Measurements from ENCODE around the gene PPFIA2. TPM values are rescaled to one million over a fixed set of nuclear protein-coding genes. Genes with fewer than 3 reads are reported as not detected.

PPFIA2 gene
- total RNA-seq: not detected

DNA sequence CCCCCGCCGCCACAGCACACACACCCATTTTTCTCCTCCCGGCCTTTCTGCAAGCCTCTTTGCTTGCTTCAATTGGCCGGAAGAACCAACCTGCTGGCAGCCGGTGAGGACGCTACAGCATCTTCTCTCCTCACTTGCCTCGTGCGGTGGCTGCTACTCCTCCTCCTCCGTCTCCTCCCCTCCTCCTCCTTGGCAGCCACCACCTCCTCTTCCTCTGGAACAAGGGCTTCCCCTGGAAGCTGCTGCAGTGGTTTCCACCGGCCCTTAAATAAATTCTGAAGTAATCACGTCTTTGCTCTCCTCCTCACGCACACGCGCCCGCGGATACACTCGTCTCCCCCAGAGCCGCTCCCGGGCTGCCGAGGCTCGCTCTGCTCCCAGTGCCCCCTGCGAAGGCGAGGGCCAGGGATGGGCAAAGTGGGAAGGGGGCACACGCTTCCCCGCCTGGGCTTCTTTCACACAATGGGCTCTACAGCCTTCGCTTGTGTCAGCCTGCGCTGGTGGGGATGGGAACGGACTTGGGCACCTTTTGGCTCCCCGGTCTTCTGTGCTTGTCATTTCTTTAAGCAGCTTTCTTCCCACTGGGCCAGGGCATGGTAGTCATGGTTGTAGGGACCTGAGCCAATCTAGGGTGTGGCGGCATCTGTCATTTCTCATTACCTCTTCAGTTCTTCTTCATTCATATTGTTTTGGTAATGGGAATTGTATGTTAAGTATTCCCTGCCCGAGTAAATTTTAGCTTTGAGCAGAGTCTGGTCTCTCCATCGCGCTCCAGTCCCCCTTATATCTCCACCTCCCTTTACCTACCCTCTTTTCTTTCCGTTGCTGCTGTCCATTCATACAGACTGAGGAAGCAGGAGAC lies at the start of gene PPFIA2:
PPFIA2 (minus strand) TSS at position 161 of the 862 bp plus-strand sequence.
- H3K9me3 Mint-ChIP-seq: peaks cover 2% of the 10 kb centered on the region
- intact Hi-C loops (cut with micrococcal nuclease): loop anchor here (1.0 kb wide), 2 partner anchors 233 to 599 kb away; partner anchors contain the start of genes CCDC59 and METTL25
- peak; percentile 53 for DNase-seq
- peaks cover 13% of the 10 kb centered on the region for H3K4me1 Mint-ChIP-seq (ENCODE audit: low read depth)
- peak within 1 kb of the TSS; percentile 67 for H3K4me3 Mint-ChIP-seq
- CTCF ChIA-PET: no interaction called here
- H3K27me3 Mint-ChIP-seq (ENCODE audit: low read depth): peaks cover 40% of the 10 kb centered on the region
- no peak within 1 kb of the TSS for H3K27ac Mint-ChIP-seq
- no peaks in the 10 kb centered on the region for H3K36me3 Mint-ChIP-seq (ENCODE audit: low read depth)

DNA sequence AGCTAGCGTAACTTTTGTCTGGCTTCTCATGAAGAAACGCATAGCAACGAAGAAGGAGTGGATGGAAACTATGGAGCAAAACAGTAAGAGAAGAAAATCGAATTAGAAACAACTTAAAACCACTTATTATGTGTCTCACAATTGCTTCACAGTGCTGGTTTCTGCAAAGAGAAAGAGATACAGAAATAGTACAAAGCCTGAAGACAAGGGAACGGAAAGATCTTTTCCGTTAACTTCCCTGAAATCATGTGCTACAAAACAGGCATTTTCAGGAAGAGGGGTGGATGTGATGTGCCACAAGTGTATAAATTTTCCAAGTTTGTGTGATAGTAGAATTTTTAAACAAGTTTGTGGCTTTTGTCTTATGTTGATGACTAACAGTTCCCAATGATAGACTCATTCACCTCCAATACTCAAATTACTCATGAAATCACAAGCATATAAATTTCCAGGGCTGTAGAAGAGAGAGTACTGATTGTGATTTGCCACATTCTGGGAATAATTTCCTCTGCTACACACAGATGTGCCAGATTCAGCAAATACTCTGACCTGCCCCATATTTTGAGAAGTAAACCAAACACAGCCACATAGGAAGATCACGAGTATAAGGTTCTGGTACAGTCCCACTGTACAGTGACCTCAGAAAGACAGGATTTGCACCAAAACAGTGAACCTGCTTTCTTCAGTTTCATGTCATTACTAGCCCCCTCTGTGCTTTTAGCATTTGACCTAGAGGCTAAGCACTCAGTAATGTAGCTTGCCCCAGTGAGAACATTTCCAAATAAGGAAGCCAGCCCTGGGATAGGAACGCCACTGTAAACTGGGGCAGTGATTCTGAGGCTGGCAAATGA lies 41.4 kb upstream of the PPFIA2 start:
- DNase-seq: no peak
- Mint-ChIP-seq H3K9me3 (no peaks in the 10 kb centered on the region), H3K4me3 (no peak overlapping the region), H3K27me3 (ENCODE audit: low read depth) (peaks cover 12% of the 10 kb centered on the region), H3K36me3 (ENCODE audit: low read depth) (no peaks in the 10 kb centered on the region), H3K4me1 (ENCODE audit: low read depth) (peaks cover 15% of the 10 kb centered on the region), H3K27ac (no peak overlapping the region)
- intact Hi-C loops (cut with micrococcal nuclease): loop anchor here (1.0 kb wide), 1 partner anchor 10 kb away; no protein-coding TSS in a partner anchor
- CTCF ChIA-PET: no interaction called here

DNA sequence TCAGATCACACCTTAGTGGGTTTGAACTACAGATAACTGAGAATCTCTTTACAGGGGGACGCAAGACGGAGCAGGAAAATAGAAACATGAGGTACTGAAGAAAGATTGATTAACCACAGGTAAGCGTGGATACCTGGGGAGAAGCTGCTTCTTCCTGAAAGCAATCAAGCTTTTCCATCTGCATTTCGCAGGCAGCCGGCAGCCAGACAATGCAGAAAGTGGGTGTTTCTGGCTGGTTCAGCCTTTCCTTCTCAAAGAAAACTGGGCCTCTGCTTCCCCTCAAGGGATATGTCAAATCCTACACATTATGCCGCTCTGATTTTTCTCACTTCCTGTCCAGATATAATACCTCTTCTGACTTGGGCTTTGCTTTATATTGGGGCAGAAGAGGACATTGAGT lies 39.1 kb upstream of the PPFIA2 start:
- Mint-ChIP-seq H3K4me1 (ENCODE audit: low read depth) (peaks cover 15% of the 10 kb centered on the region), H3K27ac (no peak overlapping the region), H3K27me3 (ENCODE audit: low read depth) (peaks cover 14% of the 10 kb centered on the region), H3K36me3 (ENCODE audit: low read depth) (no peaks in the 10 kb centered on the region), H3K4me3 (no peak overlapping the region), H3K9me3 (no peaks in the 10 kb centered on the region)
- CTCF ChIA-PET: no interaction called here
- intact Hi-C loops (cut with micrococcal nuclease): loop anchor here (5.0 to 10.0 kb wide), 2 partner anchors 153 to 559 kb away; partner anchors contain the start of genes CCDC59 and METTL25
- DNase-seq: no peak

DNA sequence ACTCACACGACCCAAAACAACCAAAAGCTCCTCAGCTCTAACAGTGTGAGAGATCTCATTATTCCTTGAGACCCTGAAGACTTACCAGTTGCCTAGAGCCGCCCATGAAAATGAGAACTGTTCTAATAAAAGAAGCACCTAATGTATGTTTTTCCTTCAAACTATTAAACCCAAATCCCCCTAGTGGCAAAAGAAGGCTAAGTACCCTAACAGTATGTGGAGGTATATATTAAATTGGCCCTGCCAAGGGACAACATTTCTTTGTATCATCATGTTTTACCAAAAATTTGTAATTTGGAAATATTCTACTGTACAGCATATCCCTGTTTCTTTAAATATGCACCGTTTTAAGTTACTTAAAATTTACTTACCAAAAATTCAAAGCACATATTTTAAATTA lies 38.0 kb upstream of the PPFIA2 start:
- intact Hi-C loops (cut with micrococcal nuclease): loop anchor here (5.0 to 10.0 kb wide), 2 partner anchors 152 to 560 kb away; partner anchors contain the start of genes CCDC59 and METTL25
- CTCF ChIA-PET: interaction anchor here (1.0 kb wide), 1 partner anchor 90 kb away, joined by 3 read pairs; no protein-coding TSS in a partner anchor
- peaks cover 15% of the 10 kb centered on the region for H3K27me3 Mint-ChIP-seq (ENCODE audit: low read depth)

DNA sequence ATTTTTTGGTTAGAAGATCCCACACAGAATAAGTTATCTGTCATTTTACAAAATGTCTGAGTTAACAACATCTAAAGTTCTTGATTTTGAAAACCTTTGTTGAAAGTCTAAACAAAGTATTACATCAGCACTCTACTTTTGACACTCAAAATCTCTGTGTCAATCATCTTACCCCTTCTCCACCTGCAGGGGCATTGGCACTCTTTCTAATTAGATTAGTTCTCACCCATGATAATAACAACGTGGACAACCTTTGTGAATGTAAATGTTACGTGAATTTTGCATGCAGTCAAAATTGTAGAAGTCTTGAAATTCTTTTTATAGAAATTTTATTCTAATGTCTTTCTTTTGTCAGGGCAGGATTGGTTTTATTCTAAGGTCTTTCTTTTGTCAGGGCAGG lies 33.5 kb upstream of the PPFIA2 start:
- DNase-seq: no peak
- H3K9me3 Mint-ChIP-seq: no peaks in the 10 kb centered on the region
- CTCF ChIA-PET: no interaction called here
- intact Hi-C loops (cut with micrococcal nuclease): loop anchor here (10.0 kb wide), 1 partner anchor 148 kb away; no protein-coding TSS in a partner anchor
- H3K27me3 Mint-ChIP-seq (ENCODE audit: low read depth): peaks cover 6% of the 10 kb centered on the region
- H3K4me1 Mint-ChIP-seq (ENCODE audit: low read depth): no peaks in the 10 kb centered on the region
- no peak overlapping the region for H3K4me3 Mint-ChIP-seq
- H3K36me3 Mint-ChIP-seq (ENCODE audit: low read depth): no peaks in the 10 kb centered on the region
- no peak overlapping the region for H3K27ac Mint-ChIP-seq

More for the DNA sequence above, 38.0 kb upstream of the PPFIA2 start:
- Mint-ChIP-seq H3K27ac (no peak overlapping the region), H3K4me1 (ENCODE audit: low read depth) (peaks cover 15% of the 10 kb centered on the region), H3K9me3 (no peaks in the 10 kb centered on the region), H3K4me3 (no peak overlapping the region), H3K36me3 (ENCODE audit: low read depth) (no peaks in the 10 kb centered on the region)
- DNase-seq: no peak

DNA sequence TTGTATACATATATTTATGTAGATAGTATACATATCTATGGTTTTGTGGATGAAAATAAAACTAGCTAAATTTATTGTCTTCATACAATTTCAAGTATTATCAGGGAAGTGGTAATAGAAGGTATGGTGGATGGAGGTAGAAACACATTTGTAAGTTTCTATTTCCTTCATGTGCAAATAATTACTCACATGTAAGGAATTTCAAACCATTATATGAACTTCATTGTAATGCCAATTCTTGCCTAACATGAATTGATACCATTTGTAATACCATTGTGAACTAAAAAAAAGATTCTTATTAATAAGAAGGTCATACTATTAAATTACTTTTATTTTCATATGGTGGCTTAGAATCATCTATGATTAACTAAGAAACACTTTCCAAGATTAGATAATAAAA lies 20.1 kb upstream of the PPFIA2 start:
- no peaks in the 10 kb centered on the region for H3K4me1 Mint-ChIP-seq (ENCODE audit: low read depth)
- DNase-seq: no peak
- no peak overlapping the region for H3K4me3 Mint-ChIP-seq
- no peaks in the 10 kb centered on the region for H3K36me3 Mint-ChIP-seq (ENCODE audit: low read depth)
- intact Hi-C loops (cut with micrococcal nuclease): no loop called here
- CTCF ChIA-PET: no interaction called here
- no peak overlapping the region for H3K27ac Mint-ChIP-seq
- no peaks in the 10 kb centered on the region for H3K9me3 Mint-ChIP-seq
- H3K27me3 Mint-ChIP-seq (ENCODE audit: low read depth): peaks cover 2% of the 10 kb centered on the region

DNA sequence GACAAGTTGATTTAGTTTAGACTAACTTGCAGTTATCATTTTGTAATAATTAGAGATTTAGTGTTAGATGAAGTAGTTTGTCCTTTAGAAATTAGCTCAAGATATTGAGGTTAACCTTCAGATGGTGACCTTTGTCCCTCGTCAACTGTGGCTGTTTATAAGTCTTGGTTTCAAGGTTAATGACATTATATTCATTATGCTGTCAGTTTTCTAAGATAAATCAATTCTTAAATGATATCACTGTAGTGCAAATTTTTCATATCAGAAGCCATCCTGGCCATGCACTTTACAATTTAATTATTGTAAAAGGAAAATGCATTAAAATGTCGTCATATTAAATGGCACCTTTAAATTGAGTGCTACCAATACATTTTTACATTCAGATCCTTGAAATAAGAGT lies 19.6 kb upstream of the PPFIA2 start:
- peaks cover 4% of the 10 kb centered on the region for H3K27me3 Mint-ChIP-seq (ENCODE audit: low read depth)
- H3K27ac Mint-ChIP-seq: no peak overlapping the region
- no peaks in the 10 kb centered on the region for H3K4me1 Mint-ChIP-seq (ENCODE audit: low read depth)
- H3K4me3 Mint-ChIP-seq: no peak overlapping the region
- H3K36me3 Mint-ChIP-seq (ENCODE audit: low read depth): no peaks in the 10 kb centered on the region
- intact Hi-C loops (cut with micrococcal nuclease): no loop called here
- no peaks in the 10 kb centered on the region for H3K9me3 Mint-ChIP-seq
- CTCF ChIA-PET: no interaction called here
- DNase-seq: no peak

DNA sequence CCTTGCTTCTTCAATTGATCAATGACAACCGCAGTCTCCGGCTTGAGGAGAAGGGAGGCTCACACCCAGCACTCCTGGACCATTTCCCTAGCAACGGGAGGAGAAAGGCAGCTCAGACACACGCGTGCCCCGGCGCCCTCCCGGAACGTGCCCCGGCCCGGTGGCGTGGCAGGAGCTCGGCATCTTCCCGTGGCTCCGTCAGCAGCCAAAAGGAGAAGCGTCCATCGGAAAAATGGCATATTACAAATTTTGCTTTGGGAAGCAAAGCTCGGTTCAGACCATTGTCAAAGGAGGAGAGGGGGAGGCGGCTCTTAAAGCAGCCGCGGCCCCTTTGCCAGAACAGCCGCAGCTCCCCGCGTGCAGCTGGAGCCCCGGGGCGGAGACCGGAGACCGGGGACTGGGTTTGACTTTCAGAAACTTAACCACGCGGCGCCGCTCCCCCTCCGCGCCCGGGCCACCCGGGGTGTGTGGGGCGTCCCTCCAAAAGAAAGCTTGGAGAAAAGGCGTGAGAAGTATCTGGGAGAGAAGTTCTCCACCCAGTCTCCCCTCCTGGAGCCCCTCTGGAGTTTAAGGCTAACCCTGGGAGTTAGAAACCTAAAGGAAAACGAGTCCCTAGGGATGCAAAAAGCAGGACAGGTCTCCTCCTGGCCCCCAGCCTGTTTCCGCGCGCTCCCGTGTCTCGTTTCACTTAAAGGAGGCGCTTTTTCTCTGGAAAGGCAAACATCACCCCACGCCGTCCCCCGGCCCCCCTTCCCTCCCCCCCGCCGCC lies 545 bp downstream of the PPFIA2 start:
- Mint-ChIP-seq H3K9me3 (peaks cover 2% of the 10 kb centered on the region), H3K27ac (no peak overlapping the region), H3K4me1 (ENCODE audit: low read depth) (peaks cover 13% of the 10 kb centered on the region), H3K4me3 (peak overlapping the region; percentile 67), H3K27me3 (ENCODE audit: low read depth) (peaks cover 43% of the 10 kb centered on the region), H3K36me3 (ENCODE audit: low read depth) (no peaks in the 10 kb centered on the region)
- peak; percentile 24 for DNase-seq
- CTCF ChIA-PET: no interaction called here
- intact Hi-C loops (cut with micrococcal nuclease): loop anchor here (1.0 kb wide), 1 partner anchor 600 kb away; the partner anchor contains the start of genes CCDC59 and METTL25

DNA sequence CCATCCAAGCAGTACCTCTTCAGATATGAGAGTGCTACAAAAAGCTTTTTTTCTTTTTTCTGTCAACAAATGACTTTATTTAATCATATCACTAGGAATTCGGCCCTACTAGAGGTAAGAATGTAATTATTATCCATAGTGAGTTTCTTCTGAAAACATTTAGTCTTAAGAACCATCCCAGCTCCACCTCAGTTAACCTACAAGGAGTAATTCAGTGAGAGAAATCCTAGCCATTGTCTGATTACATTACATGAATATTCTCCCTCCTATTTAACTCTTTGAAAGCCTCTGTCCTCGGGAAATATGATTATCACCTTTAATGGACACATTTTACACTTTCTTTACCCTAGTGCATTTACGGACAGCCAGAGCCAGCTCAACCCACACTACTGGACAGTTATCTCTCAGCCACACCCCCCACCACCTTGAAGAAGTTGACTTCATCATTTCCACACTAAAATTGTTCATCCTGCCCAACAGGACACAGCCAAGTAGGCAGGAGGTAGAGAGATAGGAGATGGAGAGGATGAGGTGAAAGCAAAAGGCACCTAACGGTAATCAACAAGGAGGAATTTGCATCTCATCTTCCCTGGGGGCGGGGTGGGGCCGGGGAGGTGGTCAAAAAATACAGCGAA lies 1.3 kb downstream of the PPFIA2 start:
- peak overlapping the region; percentile 67 for H3K4me3 Mint-ChIP-seq
- peaks cover 13% of the 10 kb centered on the region for H3K4me1 Mint-ChIP-seq (ENCODE audit: low read depth)
- H3K36me3 Mint-ChIP-seq (ENCODE audit: low read depth): no peaks in the 10 kb centered on the region
- CTCF ChIA-PET: no interaction called here
- intact Hi-C loops (cut with micrococcal nuclease): no loop called here
- H3K27ac Mint-ChIP-seq: no peak overlapping the region
- H3K9me3 Mint-ChIP-seq: no peaks in the 10 kb centered on the region
- peak; percentile 6 for DNase-seq
- peaks cover 38% of the 10 kb centered on the region for H3K27me3 Mint-ChIP-seq (ENCODE audit: low read depth)

DNA sequence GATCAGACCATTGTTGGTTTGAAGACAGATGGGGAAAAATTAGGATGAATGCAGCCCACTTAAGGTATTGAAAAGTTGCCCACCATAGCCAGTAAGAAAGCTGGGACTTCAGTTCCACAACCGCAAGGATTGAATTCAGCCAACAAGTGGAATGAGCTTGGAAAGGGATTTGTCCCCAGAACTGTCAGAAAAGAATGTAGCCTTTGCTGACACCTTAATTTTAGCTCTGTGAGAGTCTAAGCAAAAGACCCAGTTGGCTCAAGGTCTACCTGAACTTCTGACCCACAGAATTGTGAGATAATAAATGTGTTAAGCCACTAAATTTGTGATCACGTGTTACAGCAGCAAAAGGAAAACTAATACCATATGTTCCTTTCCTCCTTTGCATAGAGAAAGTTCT lies 29.4 kb downstream of the PPFIA2 start:
- intact Hi-C loops (cut with micrococcal nuclease): no loop called here
- H3K4me3 Mint-ChIP-seq: no peak overlapping the region
- no peaks in the 10 kb centered on the region for H3K9me3 Mint-ChIP-seq
- no peaks in the 10 kb centered on the region for H3K4me1 Mint-ChIP-seq (ENCODE audit: low read depth)
- CTCF ChIA-PET: no interaction called here
- peaks cover 3% of the 10 kb centered on the region for H3K27me3 Mint-ChIP-seq (ENCODE audit: low read depth)
- H3K27ac Mint-ChIP-seq: no peak overlapping the region
- no peaks in the 10 kb centered on the region for H3K36me3 Mint-ChIP-seq (ENCODE audit: low read depth)
- no peak for DNase-seq

DNA sequence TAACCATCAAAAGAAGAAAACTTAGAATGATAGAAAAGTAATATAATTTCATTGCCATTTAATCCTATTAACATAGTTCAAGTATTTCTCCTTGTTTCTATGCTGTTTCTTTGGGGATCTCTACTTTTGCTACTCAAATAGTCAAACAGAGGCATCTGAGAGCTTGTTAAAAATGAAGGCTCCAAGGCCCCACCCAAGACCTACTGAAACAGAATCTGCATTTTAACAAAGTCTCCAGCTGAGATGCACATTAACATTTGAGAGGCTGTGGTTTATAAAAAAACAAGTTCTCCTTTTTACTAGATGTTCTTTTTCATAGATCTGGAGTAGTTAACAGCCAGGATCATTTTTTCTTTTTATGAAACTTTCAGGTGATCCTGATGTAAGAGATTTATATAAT lies 31.8 kb downstream of the PPFIA2 start:
- H3K27me3 Mint-ChIP-seq (ENCODE audit: low read depth): peaks cover 2% of the 10 kb centered on the region
- H3K36me3 Mint-ChIP-seq (ENCODE audit: low read depth): no peaks in the 10 kb centered on the region
- CTCF ChIA-PET: interaction anchor here (0.7 kb wide), 1 partner anchor 72 kb away, joined by 4 read pairs; no protein-coding TSS in a partner anchor
- no peak overlapping the region for H3K4me3 Mint-ChIP-seq
- H3K27ac Mint-ChIP-seq: no peak overlapping the region
- intact Hi-C loops (cut with micrococcal nuclease): no loop called here
- H3K9me3 Mint-ChIP-seq: no peaks in the 10 kb centered on the region
- no peaks in the 10 kb centered on the region for H3K4me1 Mint-ChIP-seq (ENCODE audit: low read depth)
- DNase-seq: no peak
